GM21737 (cell line): ENCODE data around the gene TMEM134.

ENCODE experiments used
- ATAC-seq: cut with Tn5 transposase; IDR thresholded peaks from one replicate; pipeline ENCODE4 v1.9.1; 2021; ENCODE audit warnings: mild to moderate bottlenecking, moderate library complexity; ENCODE audit not compliant: unreplicated experiment

Gene TMEM134

GRCh38 chr11:67500831-67501715 is 32.0 kb upstream of the TMEM134 start:
- ATAC-seq = no peak

DNA sequence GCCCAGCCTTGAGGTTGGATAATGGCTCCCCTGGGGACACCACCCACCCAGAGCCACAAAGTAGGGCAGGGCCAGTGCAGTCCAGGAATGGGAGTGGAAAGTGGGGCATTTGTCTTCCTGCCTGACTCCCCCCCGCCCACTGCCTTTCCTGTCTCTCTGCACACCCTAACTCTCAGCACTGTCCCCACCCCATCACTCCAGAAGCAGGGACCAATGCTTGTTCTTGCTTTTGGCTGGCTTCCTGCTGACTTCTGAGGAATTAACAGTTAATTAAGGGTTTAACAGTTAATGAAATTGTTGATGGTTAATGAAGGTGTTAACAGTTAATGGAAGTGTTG is 31.4 kb upstream of the TMEM134 start:
- ATAC-seq = no peak

GRCh38 chr11:67499808-67500483 is 30.9 kb upstream of the TMEM134 start:
- ATAC-seq = no peak

GRCh38 chr11:67498544-67498972 is 29.5 kb upstream of the TMEM134 start:
- ATAC-seq = no peak

GRCh38 chr11:67497656-67498291 is 28.7 kb upstream of the TMEM134 start:
- ATAC-seq = no peak

GRCh38 chr11:67496113-67496512 is 27.1 kb upstream of the TMEM134 start:
- no peak for ATAC-seq

DNA sequence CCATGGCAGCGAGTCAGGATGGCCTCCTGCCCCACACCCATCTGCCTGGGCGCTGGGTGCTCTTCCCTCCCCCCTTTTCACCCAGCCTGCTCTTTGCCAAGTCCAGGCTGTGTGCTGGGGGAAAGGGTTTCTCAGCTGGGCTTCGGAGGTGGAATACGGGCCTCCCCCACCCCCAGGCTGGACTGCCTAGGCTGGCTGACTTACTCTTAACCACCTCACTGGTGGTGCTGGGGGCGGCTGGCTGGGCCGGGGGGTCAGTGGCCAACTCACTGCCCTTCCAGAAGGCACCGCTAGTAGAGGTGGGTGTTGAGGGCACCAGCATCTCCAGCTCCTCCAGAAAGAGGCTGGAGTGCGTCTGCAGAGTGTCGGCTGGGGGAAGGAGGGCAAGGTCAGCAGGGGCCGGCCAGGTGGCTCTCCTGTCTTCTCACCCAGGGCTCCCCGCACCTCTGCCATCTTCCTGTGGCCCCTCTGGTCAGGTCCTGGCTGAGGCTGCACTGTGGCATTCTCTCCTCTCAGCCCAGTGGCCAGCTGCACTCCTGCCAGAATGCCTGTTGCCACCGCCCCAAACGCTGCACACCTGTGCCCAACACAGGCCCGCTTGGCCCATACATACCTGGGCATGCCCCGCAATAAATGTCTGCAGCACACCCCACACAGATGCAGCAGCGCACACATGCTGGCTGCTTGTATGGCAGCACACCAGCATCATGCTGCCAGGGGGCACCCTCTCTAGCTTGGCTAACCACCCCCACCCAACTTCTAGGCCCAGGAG is 26.4 kb upstream of the TMEM134 start:
- ATAC-seq = no peak

GRCh38 chr11:67494371-67495233 is 25.6 kb upstream of the TMEM134 start:
- no peak for ATAC-seq

DNA sequence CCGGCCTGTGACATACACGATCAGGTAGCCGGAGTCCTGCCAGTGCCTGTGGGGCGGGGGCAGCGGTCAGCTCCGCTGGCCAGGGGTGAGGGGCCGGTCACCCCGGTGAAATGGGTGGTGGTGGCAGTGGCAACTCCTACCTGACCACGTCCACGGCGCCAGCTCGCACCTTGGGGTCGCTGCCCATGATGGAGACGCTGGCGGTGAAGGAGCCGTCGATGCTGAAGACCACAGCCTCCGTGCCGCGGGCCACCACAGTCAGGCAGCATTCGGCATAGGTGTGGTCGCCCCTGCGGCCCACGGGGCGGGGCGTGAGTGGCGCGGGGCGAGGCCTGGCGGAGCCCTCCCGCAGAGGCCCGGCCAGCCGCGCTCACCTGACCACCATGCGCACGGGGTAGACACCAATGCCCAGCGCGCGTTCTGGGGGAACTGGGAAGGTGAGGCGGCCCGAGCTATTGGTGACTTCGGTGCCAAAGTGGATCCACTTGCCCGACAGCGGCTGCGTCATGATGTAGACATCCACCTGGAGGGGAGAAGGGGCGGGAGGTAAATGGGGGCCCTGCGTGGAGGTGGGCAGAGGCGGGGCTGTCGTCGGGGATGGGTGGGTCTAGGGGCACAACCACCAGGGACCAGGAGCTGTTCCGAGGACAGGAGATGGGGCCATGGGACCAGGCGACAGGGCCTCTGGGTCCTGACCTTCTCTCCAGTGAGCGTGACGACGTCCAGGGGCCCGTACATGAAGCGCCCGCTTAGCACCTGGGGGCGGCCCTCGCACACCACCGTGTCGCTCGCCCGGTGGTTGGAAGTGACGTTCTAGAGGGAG is 24.7 kb upstream of the TMEM134 start:
- ATAC-seq = no peak

- no peak for ATAC-seq
Measured at GRCh38 chr11:67492801-67493547, 23.9 kb upstream of the TMEM134 start.

DNA sequence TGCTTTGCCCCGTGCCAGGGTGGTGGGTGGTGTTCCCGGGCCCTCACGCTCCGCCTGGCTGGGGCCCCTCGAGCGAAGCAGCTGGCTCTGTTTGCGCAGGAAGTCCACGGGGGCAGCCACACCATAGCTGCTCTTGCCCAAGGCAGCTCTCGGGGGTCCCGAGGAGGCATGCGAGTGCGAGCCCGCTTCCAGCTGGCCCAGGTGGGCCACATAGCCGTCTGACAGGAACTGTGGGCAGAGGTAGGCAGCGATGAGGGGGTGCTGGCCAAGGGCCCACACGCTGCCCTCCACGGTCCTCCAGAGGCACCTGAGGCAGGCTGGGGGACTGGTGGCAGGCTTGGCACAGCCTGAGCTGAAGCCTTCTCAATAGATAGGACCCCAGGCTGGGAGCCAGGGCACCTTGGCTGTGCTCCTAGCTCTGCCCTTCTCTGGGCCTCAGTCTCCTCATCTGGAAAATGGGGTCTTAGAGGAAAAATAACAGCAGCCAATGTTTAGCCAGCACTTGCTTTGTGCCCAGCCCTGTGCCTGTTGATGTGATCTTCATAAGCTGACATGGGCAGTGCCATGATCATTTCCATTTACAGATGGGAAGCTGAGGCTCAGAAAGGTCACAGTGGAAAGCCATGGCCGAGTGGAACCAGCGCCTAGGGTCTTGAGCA is 23.1 kb upstream of the TMEM134 start:
- no peak for ATAC-seq

DNA sequence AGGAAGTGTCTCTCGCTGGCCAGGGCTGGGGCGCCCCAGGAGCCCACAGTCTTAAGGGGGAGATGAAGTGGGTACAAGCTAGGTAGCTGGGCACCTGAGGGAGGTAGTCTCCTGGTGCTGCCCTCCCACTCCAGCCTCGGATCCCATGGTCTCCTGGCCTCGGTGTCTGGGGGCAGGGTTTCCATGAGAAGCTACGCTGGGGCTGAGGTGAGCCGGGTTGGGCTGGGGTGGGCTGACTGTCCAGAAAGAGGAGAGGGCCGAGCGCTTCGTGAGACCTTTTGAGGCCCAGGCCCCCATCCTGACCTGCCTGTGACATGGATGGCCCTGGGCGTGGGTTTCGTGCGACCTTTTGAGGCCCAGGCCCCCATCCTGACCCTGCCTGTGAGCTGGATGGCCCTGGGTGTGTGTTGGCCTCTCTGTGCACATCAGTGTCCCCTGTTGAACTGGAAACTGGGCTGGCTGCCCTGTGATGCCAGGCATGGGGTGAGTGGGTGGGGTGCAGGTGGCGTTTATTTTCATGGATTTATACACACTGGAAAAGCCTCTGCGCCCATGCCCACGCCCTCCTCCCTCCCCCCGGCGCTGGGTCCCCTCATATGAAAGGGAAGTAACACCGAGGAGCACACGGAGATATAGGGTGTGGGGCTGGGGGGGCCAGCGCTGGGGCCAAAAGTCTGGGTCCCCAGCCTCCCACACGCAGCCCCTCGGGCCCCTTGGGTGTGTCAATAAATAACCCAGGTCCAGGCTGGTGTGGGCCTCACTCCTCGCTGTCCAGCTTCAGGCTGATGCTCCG is 22.4 kb upstream of the TMEM134 start:
- no peak for ATAC-seq

DNA sequence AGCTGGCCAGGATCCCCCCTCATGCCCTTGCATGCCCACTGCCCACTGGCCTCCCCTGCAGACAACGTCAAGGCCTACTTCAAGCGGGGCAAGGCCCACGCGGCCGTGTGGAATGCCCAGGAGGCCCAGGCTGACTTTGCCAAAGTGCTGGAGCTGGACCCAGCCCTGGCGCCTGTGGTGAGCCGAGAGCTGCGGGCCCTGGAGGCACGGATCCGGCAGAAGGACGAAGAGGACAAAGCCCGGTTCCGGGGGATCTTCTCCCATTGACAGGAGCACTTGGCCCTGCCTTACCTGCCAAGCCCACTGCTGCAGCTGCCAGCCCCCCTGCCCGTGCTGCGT is 21.6 kb upstream of the TMEM134 start:
- no peak for ATAC-seq

- ATAC-seq = no peak
Measured at GRCh38 chr11:67489885-67490726, 21.1 kb upstream of the TMEM134 start.

- ATAC-seq = no peak
Measured at GRCh38 chr11:67489203-67489884, 20.3 kb upstream of the TMEM134 start.
